MM.1S (cell line): ENCODE data around the gene ENPP5.

Experiments
- EZH2phosphoT487 ChIP-seq: fragments of 300-600 bp; sonication (generic); IDR thresholded peaks from 2 replicates; pipeline ENCODE4 v1.6.1; 2018; ENCODE audit warnings: antibody characterized with exemption, low read length
- TF ChIP-seq, protein P1 (sequence below): fragments of 300-600 bp; sonication (generic); IDR thresholded peaks from 2 replicates; pipeline ENCODE4 v1.5.1; 2016; ENCODE audit warnings: antibody characterized with exemption, low read length, mixed read lengths

- TF ChIP-seq EZH2phosphoT487 = no peak
- TF ChIP-seq, protein P1, sequence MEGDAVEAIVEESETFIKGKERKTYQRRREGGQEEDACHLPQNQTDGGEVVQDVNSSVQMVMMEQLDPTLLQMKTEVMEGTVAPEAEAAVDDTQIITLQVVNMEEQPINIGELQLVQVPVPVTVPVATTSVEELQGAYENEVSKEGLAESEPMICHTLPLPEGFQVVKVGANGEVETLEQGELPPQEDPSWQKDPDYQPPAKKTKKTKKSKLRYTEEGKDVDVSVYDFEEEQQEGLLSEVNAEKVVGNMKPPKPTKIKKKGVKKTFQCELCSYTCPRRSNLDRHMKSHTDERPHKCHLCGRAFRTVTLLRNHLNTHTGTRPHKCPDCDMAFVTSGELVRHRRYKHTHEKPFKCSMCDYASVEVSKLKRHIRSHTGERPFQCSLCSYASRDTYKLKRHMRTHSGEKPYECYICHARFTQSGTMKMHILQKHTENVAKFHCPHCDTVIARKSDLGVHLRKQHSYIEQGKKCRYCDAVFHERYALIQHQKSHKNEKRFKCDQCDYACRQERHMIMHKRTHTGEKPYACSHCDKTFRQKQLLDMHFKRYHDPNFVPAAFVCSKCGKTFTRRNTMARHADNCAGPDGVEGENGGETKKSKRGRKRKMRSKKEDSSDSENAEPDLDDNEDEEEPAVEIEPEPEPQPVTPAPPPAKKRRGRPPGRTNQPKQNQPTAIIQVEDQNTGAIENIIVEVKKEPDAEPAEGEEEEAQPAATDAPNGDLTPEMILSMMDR = no peak
These were observed 33.4 kb downstream of the ENPP5 start for GRCh38 chr6:46137387-46137786.
